ENCODE measurements around the gene HOXB3.

Gene HOXB3

DNA sequence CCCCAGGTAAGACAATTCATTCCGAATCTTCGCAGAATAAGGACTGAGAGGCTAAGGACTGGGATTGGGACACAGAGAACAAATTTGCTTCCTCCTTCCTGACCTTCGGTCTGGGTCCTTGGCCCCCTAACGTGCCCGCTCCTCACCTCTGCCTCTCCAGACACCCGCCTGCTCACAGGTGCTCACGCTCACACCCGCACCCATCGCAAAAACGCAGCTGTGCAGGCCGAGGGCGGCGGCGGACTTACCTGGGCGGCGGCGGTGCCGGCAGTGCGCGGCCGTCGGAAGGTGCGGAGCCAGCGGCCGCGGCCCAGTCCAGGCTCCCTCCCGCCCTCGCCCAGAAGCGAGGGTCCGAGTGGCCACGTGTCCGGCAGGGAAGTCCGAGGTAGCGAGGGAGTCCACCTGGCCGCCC is 43.2 kb upstream of the HOXB3 start:
- no peak for TF ChIP-seq ZNF565 (CRISPR knock-in tag; conservative IDR thresholded peaks at IDR 0.05; ENCODE audit: low read depth)
- TF ChIP-seq, protein P1, sequence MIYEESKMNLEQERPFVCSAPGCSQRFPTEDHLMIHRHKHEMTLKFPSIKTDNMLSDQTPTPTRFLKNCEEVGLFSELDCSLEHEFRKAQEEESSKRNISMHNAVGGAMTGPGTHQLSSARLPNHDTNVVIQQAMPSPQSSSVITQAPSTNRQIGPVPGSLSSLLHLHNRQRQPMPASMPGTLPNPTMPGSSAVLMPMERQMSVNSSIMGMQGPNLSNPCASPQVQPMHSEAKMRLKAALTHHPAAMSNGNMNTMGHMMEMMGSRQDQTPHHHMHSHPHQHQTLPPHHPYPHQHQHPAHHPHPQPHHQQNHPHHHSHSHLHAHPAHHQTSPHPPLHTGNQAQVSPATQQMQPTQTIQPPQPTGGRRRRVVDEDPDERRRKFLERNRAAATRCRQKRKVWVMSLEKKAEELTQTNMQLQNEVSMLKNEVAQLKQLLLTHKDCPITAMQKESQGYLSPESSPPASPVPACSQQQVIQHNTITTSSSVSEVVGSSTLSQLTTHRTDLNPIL (CRISPR knock-in tag; IDR thresholded peaks at IDR 0.05; ENCODE audit: low read depth), result no peak
- TF ChIP-seq PPARA (CRISPR knock-in tag; IDR thresholded peaks at IDR 0.05; ENCODE audit: borderline replicate concordance), result no peak
- no peak for TF ChIP-seq RARB (CRISPR knock-in tag; IDR thresholded peaks at IDR 0.05)
- TF ChIP-seq POU6F1 (CRISPR knock-in tag; IDR thresholded peaks at IDR 0.05; ENCODE audit: borderline replicate concordance, low read depth), result no peak
- TF ChIP-seq TSHZ2 (CRISPR knock-in tag; IDR thresholded peaks at IDR 0.05), result no peak
- no peak for TF ChIP-seq BACH2 (CRISPR knock-in tag; IDR thresholded peaks at IDR 0.05; ENCODE audit: borderline replicate concordance)
- no peak for TF ChIP-seq SNAI2 (CRISPR knock-in tag; IDR thresholded peaks at IDR 0.05)
- TF ChIP-seq CSRNP3 (CRISPR knock-in tag; IDR thresholded peaks at IDR 0.05), result no peak
- TF ChIP-seq, protein P2, sequence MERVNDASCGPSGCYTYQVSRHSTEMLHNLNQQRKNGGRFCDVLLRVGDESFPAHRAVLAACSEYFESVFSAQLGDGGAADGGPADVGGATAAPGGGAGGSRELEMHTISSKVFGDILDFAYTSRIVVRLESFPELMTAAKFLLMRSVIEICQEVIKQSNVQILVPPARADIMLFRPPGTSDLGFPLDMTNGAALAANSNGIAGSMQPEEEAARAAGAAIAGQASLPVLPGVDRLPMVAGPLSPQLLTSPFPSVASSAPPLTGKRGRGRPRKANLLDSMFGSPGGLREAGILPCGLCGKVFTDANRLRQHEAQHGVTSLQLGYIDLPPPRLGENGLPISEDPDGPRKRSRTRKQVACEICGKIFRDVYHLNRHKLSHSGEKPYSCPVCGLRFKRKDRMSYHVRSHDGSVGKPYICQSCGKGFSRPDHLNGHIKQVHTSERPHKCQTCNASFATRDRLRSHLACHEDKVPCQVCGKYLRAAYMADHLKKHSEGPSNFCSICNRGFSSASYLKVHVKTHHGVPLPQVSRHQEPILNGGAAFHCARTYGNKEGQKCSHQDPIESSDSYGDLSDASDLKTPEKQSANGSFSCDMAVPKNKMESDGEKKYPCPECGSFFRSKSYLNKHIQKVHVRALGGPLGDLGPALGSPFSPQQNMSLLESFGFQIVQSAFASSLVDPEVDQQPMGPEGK (CRISPR knock-in tag; IDR thresholded peaks at IDR 0.05; ENCODE audit: borderline replicate concordance), result no peak
- TF ChIP-seq ZFP30 (CRISPR knock-in tag; IDR thresholded peaks at IDR 0.05), result no peak
- TF ChIP-seq ARNTL (CRISPR knock-in tag; IDR thresholded peaks at IDR 0.05; ENCODE audit: borderline replicate concordance, low read depth), result no peak
- no peak for TF ChIP-seq TCF4 (CRISPR knock-in tag; IDR thresholded peaks at IDR 0.05; ENCODE audit: borderline replicate concordance)
- TF ChIP-seq CSDC2 (CRISPR knock-in tag; IDR thresholded peaks at IDR 0.05), result no peak
- no peak for ATAC-seq

- no peak for ATAC-seq
- no peak for TF ChIP-seq RARB (CRISPR knock-in tag; IDR thresholded peaks at IDR 0.05)
These were observed 42.7 kb upstream of the HOXB3 start for GRCh38 chr17:48632579-48633265.

GRCh38 chr17:48631693-48632578 is 41.9 kb upstream of the HOXB3 start:
- no peak for ATAC-seq
- no peak for TF ChIP-seq ESRRG (CRISPR knock-in tag; IDR thresholded peaks at IDR 0.05)
- TF ChIP-seq OSR1 (CRISPR knock-in tag; IDR thresholded peaks at IDR 0.05), result no peak
- TF ChIP-seq POU6F1 (CRISPR knock-in tag; IDR thresholded peaks at IDR 0.05; ENCODE audit: borderline replicate concordance, low read depth), result no peak
- TF ChIP-seq, protein P2 (CRISPR knock-in tag; IDR thresholded peaks at IDR 0.05; ENCODE audit: borderline replicate concordance), result no peak
- no peak for TF ChIP-seq CSRNP3 (CRISPR knock-in tag; IDR thresholded peaks at IDR 0.05)

Measured in SK-N-SH treated with all-trans-retinoic acid at 6 μM for 48 hours (cell line).